HL-60 (cell line): ENCODE results near the gene LIN7C.

Experiments used
- DNase-seq, 2 experiments: peaks; one replicate each; pipeline ENCODE4 v3.0.0-alpha.2; 2010 to 2020; ENCODE audit warnings: low read depth in 1 of 2, low spot score in 1 of 2
- H3K27ac ChIP-seq: fragments of 250-450 bp; sonication (Bioruptor Pico); replicated peaks from 2 replicates; pipeline ENCODE4 v1.5.1; 2020; ENCODE audit warnings: mild to moderate bottlenecking, moderate library complexity
- H3K27me3 ChIP-seq: fragments of 250-450 bp; sonication (Bioruptor Pico); 2 replicates; pipeline ENCODE4 v1.5.1; 2021; ENCODE audit warnings: mild to moderate bottlenecking, moderate library complexity; ENCODE audit not compliant: insufficient read depth, poor library complexity, severe bottlenecking
- H3K4me3 ChIP-seq: replicated peaks from 2 replicates; pipeline ENCODE4 v1.5.1; 2011; ENCODE audit warnings: mild to moderate bottlenecking, control low read depth, low read length; ENCODE audit not compliant: insufficient read depth
- GABPA ChIP-seq: IDR thresholded peaks from 2 replicates; pipeline ENCODE4 v1.6.1; 2012; ENCODE audit warnings: low read depth
- POLR2AphosphoS5 ChIP-seq: IDR thresholded peaks from 2 replicates; pipeline ENCODE4 v1.6.1; 2012; ENCODE audit warnings: low read depth
- SPI1 ChIP-seq: IDR thresholded peaks from 2 replicates; pipeline ENCODE4 v1.6.1; 2012; ENCODE audit warnings: low read depth, mild to moderate bottlenecking, borderline replicate concordance
- TF ChIP-seq, protein P1 (sequence below): IDR thresholded peaks from one replicate; pipeline ENCODE4 v1.5.1; 2011; ENCODE audit warnings: low read length, control low read depth, inconsistent platforms; ENCODE audit not compliant: insufficient read depth
- TF ChIP-seq, protein P2 (sequence below): IDR thresholded peaks from 2 replicates; pipeline ENCODE4 v1.6.1; 2012; ENCODE audit warnings: low read depth; ENCODE audit not compliant: insufficient replicate concordance

LIN7C gene

GRCh38 chr11:27514076-27514475, 7.5 kb upstream of the LIN7C start:
- TF ChIP-seq GABPA, result no peak
- TF ChIP-seq POLR2AphosphoS5, result no peak
- no peak for TF ChIP-seq SPI1
- DNase-seq, result no peak
- H3K27ac ChIP-seq, result no peak overlapping the region
- no peaks in the 10 kb centered on the region for H3K27me3 ChIP-seq
- H3K4me3 ChIP-seq, result no peak overlapping the region

DNA sequence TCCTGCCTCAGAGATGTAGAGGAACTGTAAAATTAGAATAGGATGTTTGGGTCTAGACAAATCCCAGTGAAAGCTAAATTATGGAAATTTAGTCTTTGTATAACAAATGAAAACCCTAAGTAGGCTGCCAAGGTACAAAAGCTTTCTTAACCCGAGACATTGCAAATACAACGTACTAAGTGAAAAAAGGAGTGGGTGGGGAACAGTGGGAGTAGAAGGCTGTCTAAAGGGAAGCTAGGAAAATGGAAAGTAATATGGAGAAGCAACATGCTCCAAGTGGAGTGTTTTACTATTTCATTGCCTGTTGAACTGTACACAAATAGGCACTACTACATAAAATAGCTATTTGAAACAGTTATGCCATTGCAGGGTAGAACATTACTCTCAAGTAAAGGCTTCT, 6.8 kb upstream of the LIN7C start:
- no peak for DNase-seq
- no peaks in the 10 kb centered on the region for H3K27me3 ChIP-seq
- H3K4me3 ChIP-seq, result no peak overlapping the region
- TF ChIP-seq GABPA (no peak), POLR2AphosphoS5 (no peak), SPI1 (no peak)
- TF ChIP-seq, protein P1, sequence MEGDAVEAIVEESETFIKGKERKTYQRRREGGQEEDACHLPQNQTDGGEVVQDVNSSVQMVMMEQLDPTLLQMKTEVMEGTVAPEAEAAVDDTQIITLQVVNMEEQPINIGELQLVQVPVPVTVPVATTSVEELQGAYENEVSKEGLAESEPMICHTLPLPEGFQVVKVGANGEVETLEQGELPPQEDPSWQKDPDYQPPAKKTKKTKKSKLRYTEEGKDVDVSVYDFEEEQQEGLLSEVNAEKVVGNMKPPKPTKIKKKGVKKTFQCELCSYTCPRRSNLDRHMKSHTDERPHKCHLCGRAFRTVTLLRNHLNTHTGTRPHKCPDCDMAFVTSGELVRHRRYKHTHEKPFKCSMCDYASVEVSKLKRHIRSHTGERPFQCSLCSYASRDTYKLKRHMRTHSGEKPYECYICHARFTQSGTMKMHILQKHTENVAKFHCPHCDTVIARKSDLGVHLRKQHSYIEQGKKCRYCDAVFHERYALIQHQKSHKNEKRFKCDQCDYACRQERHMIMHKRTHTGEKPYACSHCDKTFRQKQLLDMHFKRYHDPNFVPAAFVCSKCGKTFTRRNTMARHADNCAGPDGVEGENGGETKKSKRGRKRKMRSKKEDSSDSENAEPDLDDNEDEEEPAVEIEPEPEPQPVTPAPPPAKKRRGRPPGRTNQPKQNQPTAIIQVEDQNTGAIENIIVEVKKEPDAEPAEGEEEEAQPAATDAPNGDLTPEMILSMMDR, result no peak
- TF ChIP-seq, protein P2, sequence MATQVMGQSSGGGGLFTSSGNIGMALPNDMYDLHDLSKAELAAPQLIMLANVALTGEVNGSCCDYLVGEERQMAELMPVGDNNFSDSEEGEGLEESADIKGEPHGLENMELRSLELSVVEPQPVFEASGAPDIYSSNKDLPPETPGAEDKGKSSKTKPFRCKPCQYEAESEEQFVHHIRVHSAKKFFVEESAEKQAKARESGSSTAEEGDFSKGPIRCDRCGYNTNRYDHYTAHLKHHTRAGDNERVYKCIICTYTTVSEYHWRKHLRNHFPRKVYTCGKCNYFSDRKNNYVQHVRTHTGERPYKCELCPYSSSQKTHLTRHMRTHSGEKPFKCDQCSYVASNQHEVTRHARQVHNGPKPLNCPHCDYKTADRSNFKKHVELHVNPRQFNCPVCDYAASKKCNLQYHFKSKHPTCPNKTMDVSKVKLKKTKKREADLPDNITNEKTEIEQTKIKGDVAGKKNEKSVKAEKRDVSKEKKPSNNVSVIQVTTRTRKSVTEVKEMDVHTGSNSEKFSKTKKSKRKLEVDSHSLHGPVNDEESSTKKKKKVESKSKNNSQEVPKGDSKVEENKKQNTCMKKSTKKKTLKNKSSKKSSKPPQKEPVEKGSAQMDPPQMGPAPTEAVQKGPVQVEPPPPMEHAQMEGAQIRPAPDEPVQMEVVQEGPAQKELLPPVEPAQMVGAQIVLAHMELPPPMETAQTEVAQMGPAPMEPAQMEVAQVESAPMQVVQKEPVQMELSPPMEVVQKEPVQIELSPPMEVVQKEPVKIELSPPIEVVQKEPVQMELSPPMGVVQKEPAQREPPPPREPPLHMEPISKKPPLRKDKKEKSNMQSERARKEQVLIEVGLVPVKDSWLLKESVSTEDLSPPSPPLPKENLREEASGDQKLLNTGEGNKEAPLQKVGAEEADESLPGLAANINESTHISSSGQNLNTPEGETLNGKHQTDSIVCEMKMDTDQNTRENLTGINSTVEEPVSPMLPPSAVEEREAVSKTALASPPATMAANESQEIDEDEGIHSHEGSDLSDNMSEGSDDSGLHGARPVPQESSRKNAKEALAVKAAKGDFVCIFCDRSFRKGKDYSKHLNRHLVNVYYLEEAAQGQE, result no peak
- H3K27ac ChIP-seq, result no peak overlapping the region

DNA sequence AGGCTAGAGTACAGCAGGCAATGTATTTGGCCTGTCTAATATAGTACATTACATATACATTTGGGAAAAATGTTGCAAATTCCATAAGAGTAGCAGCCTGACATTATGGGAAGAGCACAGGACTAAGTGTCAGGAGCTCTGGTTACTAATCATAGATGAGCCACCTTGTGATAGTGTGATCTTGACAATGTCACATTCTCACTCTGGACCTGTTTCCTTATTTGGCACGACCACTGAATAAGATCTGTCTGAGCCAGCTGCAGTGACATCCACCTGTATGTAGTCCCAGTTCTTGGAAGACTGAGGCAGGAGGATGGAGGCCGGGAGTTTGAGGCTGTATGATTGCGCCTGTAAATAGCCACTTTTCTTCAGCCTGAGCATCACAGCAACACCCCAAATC, 5.7 kb upstream of the LIN7C start:
- Histone ChIP-seq H3K27me3 (no peaks in the 10 kb centered on the region), H3K27ac (no peak overlapping the region), H3K4me3 (no peak overlapping the region)
- no peak for TF ChIP-seq SPI1
- TF ChIP-seq, protein P1, result no peak
- TF ChIP-seq POLR2AphosphoS5, result no peak
- TF ChIP-seq GABPA, result no peak
- TF ChIP-seq, protein P2, result no peak
- no peak for DNase-seq

GRCh38 chr11:27509908-27510307, 3.3 kb upstream of the LIN7C start:
- no peak for TF ChIP-seq POLR2AphosphoS5
- TF ChIP-seq GABPA, result no peak; the same call in 1 of the 2 replicates
- TF ChIP-seq, protein P1, result no peak
- no peak for TF ChIP-seq SPI1
- TF ChIP-seq, protein P2, result no peak
- Histone ChIP-seq H3K4me3 (no peak overlapping the region), H3K27ac (no peak overlapping the region), H3K27me3 (no peaks in the 10 kb centered on the region)
- DNase-seq, result peak; percentile 16 to 76
